PC-9 (cell line): ENCODE results near the gene CCDC124.

Experiments used
- EZH2 ChIP-seq: fragments of 200-600 bp; sonication (generic); IDR thresholded peaks from 2 replicates; pipeline ENCODE4 v1.8.0; 2017; ENCODE audit warnings: antibody characterized with exemption, low read depth
- TF ChIP-seq, protein P1 (sequence below): fragments of 200-600 bp; sonication (generic); conservative IDR thresholded peaks from 2 replicates; pipeline ENCODE4 v1.6.1; 2017; ENCODE audit warnings: mixed run types, antibody characterized with exemption, mild to moderate bottlenecking, moderate library complexity

GRCh38 chr19:17957149-17957849 is 24.5 kb downstream of the CCDC124 start:
- TF ChIP-seq, protein P1, sequence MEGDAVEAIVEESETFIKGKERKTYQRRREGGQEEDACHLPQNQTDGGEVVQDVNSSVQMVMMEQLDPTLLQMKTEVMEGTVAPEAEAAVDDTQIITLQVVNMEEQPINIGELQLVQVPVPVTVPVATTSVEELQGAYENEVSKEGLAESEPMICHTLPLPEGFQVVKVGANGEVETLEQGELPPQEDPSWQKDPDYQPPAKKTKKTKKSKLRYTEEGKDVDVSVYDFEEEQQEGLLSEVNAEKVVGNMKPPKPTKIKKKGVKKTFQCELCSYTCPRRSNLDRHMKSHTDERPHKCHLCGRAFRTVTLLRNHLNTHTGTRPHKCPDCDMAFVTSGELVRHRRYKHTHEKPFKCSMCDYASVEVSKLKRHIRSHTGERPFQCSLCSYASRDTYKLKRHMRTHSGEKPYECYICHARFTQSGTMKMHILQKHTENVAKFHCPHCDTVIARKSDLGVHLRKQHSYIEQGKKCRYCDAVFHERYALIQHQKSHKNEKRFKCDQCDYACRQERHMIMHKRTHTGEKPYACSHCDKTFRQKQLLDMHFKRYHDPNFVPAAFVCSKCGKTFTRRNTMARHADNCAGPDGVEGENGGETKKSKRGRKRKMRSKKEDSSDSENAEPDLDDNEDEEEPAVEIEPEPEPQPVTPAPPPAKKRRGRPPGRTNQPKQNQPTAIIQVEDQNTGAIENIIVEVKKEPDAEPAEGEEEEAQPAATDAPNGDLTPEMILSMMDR = no peak
- no peak for TF ChIP-seq EZH2
